ENCODE data around the gene GAST. TPM values are rescaled to one million over a fixed set of nuclear protein-coding genes. Genes with fewer than 3 reads are reported as not detected.
"Not testable (repeated sequence)": the region's sequence is repeated elsewhere in the genome, so short reads cannot be mapped to it uniquely, and the experiment has no call there.

The GAST gene
- total RNA-seq, 3 donors from 2014 or later (not counting 1 experiment from before 2014, with no cell fraction given), result not detected

GRCh38 chr17:41697122-41697962, 14.8 kb upstream of the GAST start:
- no peaks in the 10 kb centered on the region for H3K9me3 ChIP-seq (ENCODE audit: control insufficient read depth, insufficient read depth, low read length)
- no peaks in the 10 kb centered on the region for H3K9me3 Mint-ChIP-seq
- no peak for TF ChIP-seq CTCF (IDR thresholded peaks at IDR 0.05)
- H3K27me3 ChIP-seq (ENCODE audit: control insufficient read depth, insufficient read depth, low read length), result no peaks in the 10 kb centered on the region
- peaks cover 25% of the 10 kb centered on the region for H3K36me3 ChIP-seq (ENCODE audit: control insufficient read depth, insufficient read depth, low read length)
- intact Hi-C loops (cut with micrococcal nuclease), result no loop called here
- peaks cover 15 to 21% of the 10 kb centered on the region in 2 donors for H3K4me1 Mint-ChIP-seq
- no peak overlapping the region for H3K4me3 ChIP-seq (ENCODE audit: low read length)
- no peak overlapping the region for H3K27ac ChIP-seq (ENCODE audit: low read length)
- peaks cover 0 to 7% of the 10 kb centered on the region in 2 donors for H3K27me3 Mint-ChIP-seq (ENCODE audit: low read depth in 2 of 2)
- no peak overlapping the region for H3K4me3 Mint-ChIP-seq
- ATAC-seq (no peak), DNase-seq (no peak)
- peaks cover 14% of the 10 kb centered on the region for H3K36me3 Mint-ChIP-seq
- WGBS (ENCODE audit: insufficient coverage), result 50% methylated on average over 4 of the region's 6 CpGs
- H3K27ac Mint-ChIP-seq, result no peak overlapping the region
- H3K4me1 ChIP-seq (ENCODE audit: control insufficient read depth, insufficient read depth, low read length), result peaks cover 6% of the 10 kb centered on the region

GRCh38 chr17:41700843-41701242, 11.3 kb upstream of the GAST start:
- intact Hi-C loops (cut with micrococcal nuclease); H3K36me3 ChIP-seq (ENCODE audit: control insufficient read depth, insufficient read depth, low read length); H3K4me3 ChIP-seq (ENCODE audit: low read length); H3K9me3 Mint-ChIP-seq; H3K27me3 Mint-ChIP-seq (ENCODE audit: low read depth in 2 of 2); H3K9me3 ChIP-seq (ENCODE audit: control insufficient read depth, insufficient read depth, low read length); DNase-seq; H3K4me3 Mint-ChIP-seq; H3K27ac Mint-ChIP-seq; ATAC-seq; H3K4me1 ChIP-seq (ENCODE audit: control insufficient read depth, insufficient read depth, low read length); H3K27ac ChIP-seq (ENCODE audit: low read length); H3K36me3 Mint-ChIP-seq; H3K4me1 Mint-ChIP-seq; H3K27me3 ChIP-seq (ENCODE audit: control insufficient read depth, insufficient read depth, low read length): not testable (repeated sequence)
- WGBS (ENCODE audit: insufficient coverage), result 89% methylated on average over 3 of the region's 3 CpGs

DNA sequence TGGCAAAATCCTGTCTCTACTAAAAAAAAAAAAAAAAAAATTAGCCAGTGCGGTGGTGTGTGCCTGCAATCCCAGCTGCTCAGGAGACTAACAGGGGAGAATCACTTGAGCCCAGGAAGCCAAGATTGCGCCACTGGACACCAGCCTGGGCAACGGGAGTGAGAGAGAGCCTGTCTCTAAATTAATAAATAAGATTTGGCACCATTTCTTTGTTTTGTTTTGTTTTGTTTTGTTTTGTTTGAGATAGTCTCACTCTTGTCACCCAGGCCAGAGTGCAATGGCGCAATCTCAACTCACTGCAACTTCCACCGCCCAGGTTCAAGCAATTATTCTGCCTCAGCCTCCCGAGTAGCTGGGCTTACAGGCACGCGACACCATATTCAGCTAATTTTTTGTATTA, 9.4 kb upstream of the GAST start:
- H3K4me3 Mint-ChIP-seq, result no peak overlapping the region
- H3K36me3 Mint-ChIP-seq, result no peaks in the 10 kb centered on the region
- intact Hi-C loops (cut with micrococcal nuclease), result no loop called here
- H3K27me3 Mint-ChIP-seq (ENCODE audit: low read depth in 2 of 2), result peaks cover 5 to 12% of the 10 kb centered on the region in 2 donors
- no peaks in the 10 kb centered on the region for H3K9me3 Mint-ChIP-seq
- H3K27me3 ChIP-seq (ENCODE audit: control insufficient read depth, insufficient read depth, low read length), result no peaks in the 10 kb centered on the region
- H3K36me3 ChIP-seq (ENCODE audit: control insufficient read depth, insufficient read depth, low read length), result no peaks in the 10 kb centered on the region
- no peak for DNase-seq
- ATAC-seq, result no peak
- no peak overlapping the region for H3K4me3 ChIP-seq (ENCODE audit: low read length)
- H3K4me1 ChIP-seq (ENCODE audit: control insufficient read depth, insufficient read depth, low read length), result no peaks in the 10 kb centered on the region
- TF ChIP-seq CTCF (IDR thresholded peaks at IDR 0.05), result no peak
- no peaks in the 10 kb centered on the region for H3K4me1 Mint-ChIP-seq
- no peaks in the 10 kb centered on the region for H3K9me3 ChIP-seq (ENCODE audit: control insufficient read depth, insufficient read depth, low read length)
- 90% methylated on average over 8 of the region's 8 CpGs for WGBS (ENCODE audit: insufficient coverage)
- H3K27ac ChIP-seq (ENCODE audit: low read length), result no peak overlapping the region
- no peak overlapping the region for H3K27ac Mint-ChIP-seq

DNA sequence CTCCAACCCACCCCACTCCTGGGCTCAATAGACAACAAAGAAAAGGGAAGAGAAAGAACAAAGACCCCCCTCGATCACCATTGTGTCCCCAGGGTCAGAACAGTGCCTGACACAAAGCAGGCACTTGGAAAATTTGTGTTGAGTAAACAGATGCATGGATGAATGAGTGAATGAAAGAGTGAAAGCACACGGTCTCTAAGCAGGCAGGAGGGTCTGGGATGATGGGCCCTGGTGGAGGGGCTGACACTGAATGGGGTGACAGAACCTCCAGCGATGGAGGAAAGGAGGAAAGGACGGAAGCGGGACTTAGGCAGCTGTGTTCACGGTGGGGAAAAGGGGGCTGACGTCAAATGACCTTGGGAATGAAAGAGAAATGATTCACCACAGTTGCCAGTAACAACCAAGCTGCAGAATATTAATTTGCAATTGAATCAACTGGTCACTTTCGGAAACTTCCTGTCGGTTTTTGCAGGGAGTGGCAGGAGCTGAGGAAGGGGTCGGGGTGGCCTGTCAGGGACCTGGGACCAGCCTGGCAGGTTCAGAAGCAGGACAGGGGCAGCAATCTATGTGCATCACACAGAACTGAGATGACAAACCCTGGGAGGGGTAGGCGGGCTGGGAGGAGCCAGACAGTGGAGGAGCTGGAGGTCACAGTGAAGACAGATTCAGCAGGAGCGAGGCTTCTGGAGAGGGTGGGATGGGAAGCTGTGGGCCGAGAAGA, 6.7 kb upstream of the GAST start:
- no peak for TF ChIP-seq CTCF (IDR thresholded peaks at IDR 0.05)
- intact Hi-C loops (cut with micrococcal nuclease), result no loop called here
- Histone ChIP-seq H3K36me3 (ENCODE audit: control insufficient read depth, insufficient read depth, low read length) (no peaks in the 10 kb centered on the region), H3K4me3 (ENCODE audit: low read length) (no peak overlapping the region), H3K4me1 (ENCODE audit: control insufficient read depth, insufficient read depth, low read length) (no peaks in the 10 kb centered on the region), H3K27ac (ENCODE audit: low read length) (no peak overlapping the region), H3K9me3 (ENCODE audit: control insufficient read depth, insufficient read depth, low read length) (no peaks in the 10 kb centered on the region), H3K27me3 (ENCODE audit: control insufficient read depth, insufficient read depth, low read length) (no peaks in the 10 kb centered on the region)
- WGBS (ENCODE audit: insufficient coverage), result 87% methylated on average over 11 of the region's 13 CpGs
- ATAC-seq (no peak), DNase-seq (no peak)
- H3K27ac Mint-ChIP-seq, result no peak overlapping the region
- peaks cover 5 to 20% of the 10 kb centered on the region in 2 donors for H3K27me3 Mint-ChIP-seq (ENCODE audit: low read depth in 2 of 2)
- H3K4me3 Mint-ChIP-seq, result no peak overlapping the region
- H3K9me3 Mint-ChIP-seq, result no peaks in the 10 kb centered on the region
- H3K36me3 Mint-ChIP-seq, result no peaks in the 10 kb centered on the region
- no peaks in the 10 kb centered on the region for H3K4me1 Mint-ChIP-seq

Data from natural killer cell (primary cell).